GM21717 (cell line): ENCODE measurements around the gene PPTC7.
"Not testable (repeated sequence)": the region's sequence is repeated elsewhere in the genome, so short reads cannot be mapped to it uniquely, and the experiment has no call there.

ENCODE experiments used
- ATAC-seq: cut with Tn5 transposase; IDR thresholded peaks from one replicate; pipeline ENCODE4 v1.9.1; 2021; ENCODE audit warnings: mild to moderate bottlenecking, moderate library complexity; ENCODE audit not compliant: unreplicated experiment

Gene PPTC7

GRCh38 chr12:110562386-110562785 is 20.7 kb downstream of the PPTC7 start:
- ATAC-seq: not testable (repeated sequence)

- no peak for ATAC-seq
These were observed 21.5 kb downstream of the PPTC7 start for GRCh38 chr12:110561471-110562201.

- no peak for ATAC-seq
These were observed 22.2 kb downstream of the PPTC7 start for GRCh38 chr12:110560946-110561345.

GRCh38 chr12:110560048-110560447 is 23.1 kb downstream of the PPTC7 start:
- no peak for ATAC-seq

GRCh38 chr12:110558945-110559344 is 24.2 kb downstream of the PPTC7 start:
- ATAC-seq: not testable (repeated sequence)

GRCh38 chr12:110557300-110557699 is 25.8 kb downstream of the PPTC7 start:
- no peak for ATAC-seq

- ATAC-seq: no peak
These were observed 26.4 kb downstream of the PPTC7 start for GRCh38 chr12:110556705-110557104.

GRCh38 chr12:110555577-110556406 is 27.3 kb downstream of the PPTC7 start:
- no peak for ATAC-seq

- no peak for ATAC-seq
These were observed 28.9 kb downstream of the PPTC7 start for GRCh38 chr12:110554184-110554583.

- no peak for ATAC-seq
These were observed 32.1 kb downstream of the PPTC7 start for GRCh38 chr12:110550981-110551380.

GRCh38 chr12:110549716-110550115 is 33.4 kb downstream of the PPTC7 start:
- no peak for ATAC-seq

GRCh38 chr12:110548678-110549077 is 34.4 kb downstream of the PPTC7 start:
- ATAC-seq: no peak

GRCh38 chr12:110547090-110547489 is 36.0 kb downstream of the PPTC7 start:
- ATAC-seq: no peak

GRCh38 chr12:110546339-110546738 is 36.8 kb downstream of the PPTC7 start:
- ATAC-seq: no peak

- no peak for ATAC-seq
These were observed 37.3 kb downstream of the PPTC7 start for GRCh38 chr12:110545812-110546211.

GRCh38 chr12:110545259-110545658 is 37.9 kb downstream of the PPTC7 start:
- ATAC-seq: not testable (repeated sequence)

GRCh38 chr12:110543965-110544364 is 39.2 kb downstream of the PPTC7 start:
- ATAC-seq: no peak

GRCh38 chr12:110543252-110543959 is 39.7 kb downstream of the PPTC7 start:
- ATAC-seq: no peak

- ATAC-seq: no peak
These were observed 43.1 kb downstream of the PPTC7 start for GRCh38 chr12:110540048-110540447.

- ATAC-seq: no peak
These were observed 44.1 kb downstream of the PPTC7 start for GRCh38 chr12:110538869-110539622.
